CD4-positive, alpha-beta T cell (primary cell): Measurements from ENCODE around the gene NFATC1. TPM values are rescaled to one million over a fixed set of nuclear protein-coding genes. Genes with fewer than 3 reads are reported as not detected.

Source experiments
- ATAC-seq: fragments of 200-7000 bp; cut with Tn5 transposase; one replicate; pipeline ENCODE4 v1.10.0; 2022; ENCODE audit warnings: mild to moderate bottlenecking; ENCODE audit not compliant: poor library complexity
- CTCF ChIA-PET: fragments of 350-600 bp; sonication (Branson Sonifier 250); formaldehyde crosslinking; loops from one replicate; lab custom pipeline; 2021; ENCODE audit warnings: antibody characterized with exemption, inconsistent platforms; lab: Charles Lee
- POLR2A ChIA-PET: fragments of 350-600 bp; sonication (Branson Sonifier 250); formaldehyde crosslinking; loops from one replicate; lab custom pipeline; 2021; ENCODE audit warnings: antibody characterized with exemption, inconsistent platforms; lab: Charles Lee
- DNase-seq, 14 experiments: peaks; one replicate each; pipeline ENCODE4 v3.0.0-alpha.2; 2013 to 2020; ENCODE audit warnings: mixed read lengths in 2 of 14
- H3K27ac ChIP-seq, 2 donors: one replicate each; pipeline versions ENCODE4 v1.5.1 to v1.7.0; 2013; ENCODE audit warnings: low read length in 2 of 2, low read depth in 1 of 2, mild to moderate bottlenecking in 1 of 2
- H3K27me3 ChIP-seq, 2 experiments: 1 replicate in 1 of 2; 2 replicates in 1 of 2; pipeline versions ENCODE4 v1.6.1 to v1.7.0; 2013; ENCODE audit warnings: low read length in 2 of 2, control low read depth in 1 of 2, mild to moderate bottlenecking in 1 of 2, moderate library complexity in 1 of 2; ENCODE audit not compliant: insufficient read depth in 2 of 2, control insufficient read depth in 1 of 2
- H3K36me3 ChIP-seq: one replicate; pipeline ENCODE4 v1.6.1; 2013; ENCODE audit warnings: low read length, control low read depth; ENCODE audit not compliant: insufficient read depth
- H3K4me1 ChIP-seq: one replicate; pipeline ENCODE4 v1.6.1; 2013; ENCODE audit warnings: low read length, control low read depth; ENCODE audit not compliant: insufficient read depth
- H3K4me3 ChIP-seq: one replicate; pipeline ENCODE4 v1.5.1; 2013; ENCODE audit warnings: mild to moderate bottlenecking, low read length, moderate library complexity
- H3K9me3 ChIP-seq, 2 experiments: 1 replicate in 1 of 2; 2 replicates in 1 of 2; pipeline versions ENCODE4 v1.6.1 to v1.7.0; 2013; ENCODE audit warnings: low read length in 2 of 2, mild to moderate bottlenecking in 2 of 2, control low read depth in 1 of 2, moderate library complexity in 1 of 2; ENCODE audit not compliant: control insufficient read depth in 1 of 2, insufficient read depth in 1 of 2
- H3K27ac Mint-ChIP-seq: one replicate; pipeline ENCODE4 v1.8.0; 2020; ENCODE audit warnings: mixed read lengths
- H3K27me3 Mint-ChIP-seq: one replicate; pipeline ENCODE4 v1.8.0; 2021; ENCODE audit warnings: mixed read lengths
- H3K36me3 Mint-ChIP-seq: one replicate; pipeline ENCODE4 v1.8.0; 2021; ENCODE audit warnings: low read depth, mixed read lengths
- H3K4me1 Mint-ChIP-seq: one replicate; pipeline ENCODE4 v1.8.0; 2021; ENCODE audit warnings: low read depth, mixed read lengths
- H3K4me3 Mint-ChIP-seq: one replicate; pipeline ENCODE4 v1.8.0; 2020; ENCODE audit warnings: mild to moderate bottlenecking, mixed read lengths
- H3K9me3 Mint-ChIP-seq: one replicate; pipeline ENCODE4 v1.8.0; 2020; ENCODE audit warnings: mixed read lengths
- intact Hi-C, 2 experiments: fragments of 100-400 bp; cut with DNase I in 1 of 2; cut with micrococcal nuclease in 1 of 2; formaldehyde crosslinking; loops; one replicate each; pipeline versions ENCODE4 v1.15.1 to v1.9.0; 2023 to 2025; cut with DNase I, micrococcal nuclease
- total RNA-seq, 174 experiments: library from RNA in 2 of 174; stranded (reverse) in 2 of 174; gene quantifications; one replicate each; pipeline ENCODE4 v1.2.3 and lab custom pipeline; 2021 to 2026
- TF ChIP-seq, protein P1 (sequence below): fragments of 200-600 bp; IDR thresholded peaks from one replicate; pipeline ENCODE4 v1.8.0; 2022; ENCODE audit warnings: antibody characterized with exemption, mild to moderate bottlenecking

Gene NFATC1
- total RNA-seq, 2 experiments from 2014 or later, result 107 to 113 TPM

DNA sequence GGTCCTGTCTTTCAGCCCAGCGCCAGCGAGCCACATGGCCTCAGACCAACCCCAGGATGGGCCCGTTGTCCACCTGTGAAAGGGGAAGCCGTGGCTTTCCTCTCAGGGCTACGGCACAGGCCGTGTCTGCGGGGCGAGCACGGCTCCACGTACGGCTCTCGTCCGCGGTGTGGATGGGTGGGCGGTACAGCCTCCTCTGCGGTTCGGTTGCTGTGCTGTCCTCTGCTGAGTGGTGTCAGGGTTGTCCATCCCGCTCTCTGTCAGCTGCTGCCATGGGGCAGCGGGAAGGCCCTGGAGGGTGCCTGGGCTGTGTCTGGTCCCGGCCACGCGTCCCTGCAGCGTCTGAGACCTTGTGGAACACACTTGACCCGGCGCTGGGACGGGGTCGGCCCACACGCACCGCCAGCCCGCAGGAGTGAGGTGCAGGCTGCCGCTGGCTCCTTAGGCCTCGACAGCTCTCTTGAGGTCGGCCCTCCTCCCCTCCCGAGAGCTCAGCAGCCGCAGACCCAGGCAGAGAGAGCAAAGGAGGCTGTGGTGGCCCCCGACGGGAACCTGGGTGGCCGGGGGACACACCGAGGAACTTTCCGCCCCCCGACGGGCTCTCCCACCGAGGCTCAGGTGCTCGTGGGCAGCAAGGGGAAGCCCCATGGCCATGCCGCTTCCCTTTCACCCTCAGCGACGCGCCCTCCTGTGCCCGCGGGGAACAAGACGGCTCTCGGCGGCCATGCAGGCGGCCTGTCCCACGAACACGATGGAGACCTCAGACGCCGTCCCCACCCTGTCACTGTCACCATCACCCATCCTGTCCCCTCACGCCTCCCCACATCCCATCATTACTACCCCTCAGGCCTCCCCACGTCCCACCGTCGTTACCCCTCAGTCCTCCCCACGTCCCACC is 128.7 kb downstream of the NFATC1 start:
- ChIA-PET CTCF (interaction anchor here (0.6 to 1.7 kb wide), 7 partner anchors 108 to 145 kb away, joined by 3 to 7 read pairs (median 4); partner anchors contain the start of gene NFATC1), POLR2A (interaction anchor here (0.7 to 2.9 kb wide), 11 partner anchors 17 to 154 kb away, joined by 3 to 51 read pairs (median 10); partner anchors contain the start of gene NFATC1)
- H3K4me3 ChIP-seq, result peak overlapping the region; percentile 48
- peak overlapping the region; percentile 96 for H3K27ac Mint-ChIP-seq
- H3K27me3 ChIP-seq, result no peaks in the 10 kb centered on the region
- H3K4me1 Mint-ChIP-seq, result peaks cover 82% of the 10 kb centered on the region
- peaks cover 70% of the 10 kb centered on the region for H3K4me1 ChIP-seq
- peak; percentile 18 for ATAC-seq
- H3K9me3 Mint-ChIP-seq, result no peaks in the 10 kb centered on the region
- DNase-seq, result peak in 9 of 14 experiments; percentile 22 to 79 (median 44)
- intact Hi-C loops, result loop anchor here in 1 of 2 experiments (5.0 to 10.0 kb wide), 3 partner anchors 67 to 440 kb away; partner anchors contain the start of genes HSBP1L1 and NFATC1
- peak overlapping the region; percentile 84 to 92 for H3K27ac ChIP-seq
- TF ChIP-seq, protein P1, sequence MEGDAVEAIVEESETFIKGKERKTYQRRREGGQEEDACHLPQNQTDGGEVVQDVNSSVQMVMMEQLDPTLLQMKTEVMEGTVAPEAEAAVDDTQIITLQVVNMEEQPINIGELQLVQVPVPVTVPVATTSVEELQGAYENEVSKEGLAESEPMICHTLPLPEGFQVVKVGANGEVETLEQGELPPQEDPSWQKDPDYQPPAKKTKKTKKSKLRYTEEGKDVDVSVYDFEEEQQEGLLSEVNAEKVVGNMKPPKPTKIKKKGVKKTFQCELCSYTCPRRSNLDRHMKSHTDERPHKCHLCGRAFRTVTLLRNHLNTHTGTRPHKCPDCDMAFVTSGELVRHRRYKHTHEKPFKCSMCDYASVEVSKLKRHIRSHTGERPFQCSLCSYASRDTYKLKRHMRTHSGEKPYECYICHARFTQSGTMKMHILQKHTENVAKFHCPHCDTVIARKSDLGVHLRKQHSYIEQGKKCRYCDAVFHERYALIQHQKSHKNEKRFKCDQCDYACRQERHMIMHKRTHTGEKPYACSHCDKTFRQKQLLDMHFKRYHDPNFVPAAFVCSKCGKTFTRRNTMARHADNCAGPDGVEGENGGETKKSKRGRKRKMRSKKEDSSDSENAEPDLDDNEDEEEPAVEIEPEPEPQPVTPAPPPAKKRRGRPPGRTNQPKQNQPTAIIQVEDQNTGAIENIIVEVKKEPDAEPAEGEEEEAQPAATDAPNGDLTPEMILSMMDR, result no peak
- peaks cover 35% of the 10 kb centered on the region for H3K36me3 Mint-ChIP-seq
- no peaks in the 10 kb centered on the region for H3K9me3 ChIP-seq
- H3K36me3 ChIP-seq, result peaks cover 22% of the 10 kb centered on the region
- peak overlapping the region; percentile 92 for H3K4me3 Mint-ChIP-seq
- no peaks in the 10 kb centered on the region for H3K27me3 Mint-ChIP-seq

DNA sequence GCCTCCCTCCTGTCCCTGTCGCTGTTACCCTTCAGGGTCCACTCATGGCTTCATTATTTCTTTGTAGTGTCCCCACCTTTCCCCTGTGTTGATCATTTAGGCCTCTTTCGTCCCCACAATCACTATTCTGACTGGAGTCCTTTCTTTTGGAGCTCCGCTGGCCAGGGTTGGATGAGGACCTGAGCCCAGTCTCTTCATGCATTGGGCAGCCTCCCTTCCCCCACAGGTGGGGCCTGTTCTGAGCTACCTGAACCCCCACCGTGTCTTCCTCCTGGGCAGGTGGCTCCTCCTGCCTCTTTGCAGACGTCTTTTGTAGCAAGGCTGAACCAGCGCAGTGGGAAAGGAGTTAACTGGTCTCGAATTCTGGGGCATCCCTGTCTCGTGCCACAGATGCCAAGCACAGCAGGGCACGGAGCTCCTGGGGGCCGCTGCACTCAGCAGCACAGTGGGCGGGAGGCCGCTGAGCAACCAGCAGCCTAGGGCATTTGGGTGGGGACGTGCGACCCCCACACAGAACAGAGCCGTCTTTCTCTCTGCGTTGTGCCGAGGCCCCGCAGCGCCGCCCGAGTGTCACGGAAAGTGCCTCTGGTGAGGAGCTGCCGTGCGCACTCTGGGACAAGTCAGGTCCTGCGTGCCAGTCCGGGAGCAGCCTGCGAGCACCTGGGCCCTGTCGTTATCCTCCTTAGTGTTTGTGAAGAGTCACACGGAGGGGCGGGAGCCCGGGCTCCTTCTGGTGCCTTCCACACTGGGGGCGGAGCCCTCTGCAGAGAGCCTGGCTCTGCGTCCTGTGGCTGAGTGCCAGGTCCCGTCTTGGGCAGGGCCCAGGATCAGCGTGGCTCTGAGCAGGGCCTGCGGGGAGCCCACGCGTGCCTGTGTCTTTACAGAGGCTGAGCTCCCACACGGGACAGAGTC is 130.1 kb downstream of the NFATC1 start:
- Histone ChIP-seq H3K4me3 (no peak overlapping the region), H3K27ac (no peak overlapping the region), H3K4me1 (peaks cover 56% of the 10 kb centered on the region), H3K27me3 (no peaks in the 10 kb centered on the region), H3K9me3 (no peaks in the 10 kb centered on the region), H3K36me3 (peaks cover 29% of the 10 kb centered on the region)
- TF ChIP-seq, protein P1, result no peak
- DNase-seq (peak in 2 of 14 experiments; percentile 30 to 33), ATAC-seq (no peak)
- ChIA-PET CTCF (no interaction called here), POLR2A (interaction anchor here (1.1 kb wide), 1 partner anchor 9 kb away, joined by 3 read pairs; no protein-coding TSS in a partner anchor)
- Mint-ChIP-seq H3K36me3 (peaks cover 32% of the 10 kb centered on the region), H3K27ac (peak overlapping the region; percentile 84), H3K27me3 (no peaks in the 10 kb centered on the region), H3K4me1 (peaks cover 68% of the 10 kb centered on the region), H3K4me3 (peak overlapping the region; percentile 25), H3K9me3 (no peaks in the 10 kb centered on the region)
- intact Hi-C loops, result loop anchor here in 1 of 2 experiments (5.0 to 10.0 kb wide), 3 partner anchors 69 to 439 kb away; partner anchors contain the start of genes HSBP1L1 and NFATC1
